HCT116 (cell line): Measurements from ENCODE around the gene PWWP2B. TPM values are rescaled to one million over a fixed set of nuclear protein-coding genes. Genes with fewer than 3 reads are reported as not detected.
"Not testable (repeated sequence)": the region's sequence is repeated elsewhere in the genome, so short reads cannot be mapped to it uniquely, and the experiment has no call there.

Source experiments
- ATAC-seq: fragments of 200-7000 bp; cut with Tn5 transposase; 2 replicates; pipeline ENCODE4 v1.9.1; 2020; ENCODE audit warnings: mild to moderate bottlenecking, moderate library complexity
- BruUV-seq: library from RNA; stranded (reverse); fragments of 400-500 nt; replicated peaks from 2 replicates; lab custom pipeline; 2021; lab: Mats Ljungman, UMichigan
- CTCF ChIA-PET: fragments of 300-600 bp; sonication (Branson Sonifier 250); formaldehyde crosslinking; loops from one replicate; lab custom pipeline; 2021; ENCODE audit warnings: antibody characterized with exemption; lab: Charles Lee
- POLR2A ChIA-PET: fragments of 300-600, 350-600 bp; sonication (Branson Sonifier 250); formaldehyde crosslinking; loops from one replicate; lab custom pipeline; 2021; ENCODE audit warnings: antibody characterized with exemption; lab: Charles Lee
- RAD21 ChIA-PET, 2 experiments: fragments of 300-600 bp; sonication (Branson Sonifier 250); formaldehyde crosslinking; loops; one replicate each; lab custom pipeline; 2023; ENCODE audit warnings: low total read pairs in 2 of 2; ENCODE audit not compliant: uncharacterized antibody in 2 of 2, unreplicated experiment in 2 of 2, low non-redundant PET in 1 of 2; lab: Charles Lee
- DNase-seq: peaks from one replicate; pipeline ENCODE4 v3.0.0-alpha.2; 2010; ENCODE audit warnings: low read depth, low spot score
- H2AFZ ChIP-seq: fragments of 200-600 bp; shearing (Covaris generic), sonication (generic); 2 replicates; pipeline ENCODE4 v1.6.1; 2017; ENCODE audit warnings: low read depth, mixed run types, mixed read lengths, antibody characterized with exemption, low read length; ENCODE audit not compliant: poor library complexity, severe bottlenecking
- H3K27ac ChIP-seq: 2 replicates; pipeline ENCODE4 v1.5.1; 2012; ENCODE audit warnings: low read depth, low read length
- H3K27me3 ChIP-seq: fragments of 200-600 bp; sonication (generic); 2 replicates; pipeline ENCODE4 v1.6.1; 2016; ENCODE audit warnings: mixed run types, low read length, mixed read lengths; ENCODE audit not compliant: insufficient read depth
- H3K36me3 ChIP-seq, 2 experiments: fragments of 200-500 bp in 1 of 2; fragments of 200-600 bp in 1 of 2; sonication (Bioruptor generic) in 1 of 2; sonication (generic) in 1 of 2; 2 replicates each; pipeline versions ENCODE4 v1.5.1 to v1.6.1; 2014 to 2016; ENCODE audit warnings: low read length in 2 of 2, inconsistent platforms in 1 of 2, mixed read lengths in 1 of 2, mixed run types in 1 of 2; ENCODE audit not compliant: insufficient read depth in 2 of 2, control insufficient read depth in 1 of 2
- H3K4me1 ChIP-seq, 2 experiments: fragments of 200-600 bp in 1 of 2; sonication (generic) in 1 of 2; 2 replicates each; pipeline versions ENCODE4 v1.5.1 to v1.6.1; 2012 to 2017; ENCODE audit warnings: low read length in 2 of 2, inconsistent platforms in 1 of 2, mild to moderate bottlenecking in 1 of 2, mixed read lengths in 1 of 2, mixed run types in 1 of 2, moderate library complexity in 1 of 2; ENCODE audit not compliant: insufficient read depth in 2 of 2, control insufficient read depth in 1 of 2
- H3K4me2 ChIP-seq: fragments of 200-600 bp; sonication (generic); 2 replicates; pipeline ENCODE4 v1.6.1; 2017; ENCODE audit warnings: mixed run types, low read length, mixed read lengths
- H3K4me3 ChIP-seq, 2 experiments: fragments of 200-600 bp in 1 of 2; sonication (generic) in 1 of 2; replicated peaks in 1 of 2; 2 replicates each; pipeline ENCODE4 v1.5.1; 2011 to 2016; ENCODE audit warnings: low read length in 2 of 2, control low read depth in 1 of 2, low read depth in 1 of 2, mild to moderate bottlenecking in 1 of 2, mixed read lengths in 1 of 2, mixed run types in 1 of 2
- H3K79me2 ChIP-seq: fragments of 200-600 bp; sonication (generic); 2 replicates; pipeline ENCODE4 v1.6.1; 2017; ENCODE audit warnings: mild to moderate bottlenecking, mixed run types, low read length, moderate library complexity, mixed read lengths; ENCODE audit not compliant: insufficient read depth
- H3K9ac ChIP-seq: fragments of 200-600 bp; sonication (generic); 2 replicates; pipeline ENCODE4 v1.6.1; 2016; ENCODE audit warnings: low read length, mixed read lengths
- H3K9me2 ChIP-seq: fragments of 200-600 bp; sonication (generic), shearing (Covaris generic); 2 replicates; pipeline ENCODE4 v1.6.1; 2017; ENCODE audit warnings: mixed run types, mild to moderate bottlenecking, moderate library complexity; ENCODE audit not compliant: insufficient read depth
- H3K9me3 ChIP-seq, 2 experiments: fragments of 200-500 bp in 1 of 2; fragments of 200-600 bp in 1 of 2; sonication (Bioruptor generic) in 1 of 2; sonication (generic) in 1 of 2; 2 replicates each; pipeline ENCODE4 v1.6.1; 2014 to 2017; ENCODE audit warnings: low read length in 2 of 2, mixed read lengths in 2 of 2, inconsistent platforms in 1 of 2, low read depth in 1 of 2, mild to moderate bottlenecking in 1 of 2, mixed run types in 1 of 2, moderate library complexity in 1 of 2; ENCODE audit not compliant: control insufficient read depth in 1 of 2, insufficient read depth in 1 of 2
- H4K20me1 ChIP-seq: fragments of 200-600 bp; sonication (generic), shearing (Covaris generic); 2 replicates; pipeline ENCODE4 v1.6.1; 2017; ENCODE audit warnings: mixed run types, mild to moderate bottlenecking, moderate library complexity; ENCODE audit not compliant: insufficient read depth
- CEBPB ChIP-seq: IDR thresholded peaks from 2 replicates; pipeline ENCODE4 v1.6.1; 2012; ENCODE audit warnings: low read depth
- EGR1 ChIP-seq: IDR thresholded peaks from 2 replicates; pipeline ENCODE4 v1.6.1; 2012; ENCODE audit warnings: low read depth
- ELF1 ChIP-seq: IDR thresholded peaks from 2 replicates; pipeline ENCODE4 v1.6.1; 2012; ENCODE audit warnings: low read depth, borderline replicate concordance
- EZH2 ChIP-seq: fragments of 200-600 bp; sonication (generic); IDR thresholded peaks from 2 replicates; pipeline ENCODE4 v1.6.1; 2017; ENCODE audit warnings: antibody characterized with exemption, mixed run types
- FOSL1 ChIP-seq: IDR thresholded peaks from 2 replicates; pipeline ENCODE4 v1.6.1; 2012; ENCODE audit warnings: low read depth
- POLR2A ChIP-seq: IDR thresholded peaks from 2 replicates; pipeline ENCODE4 v1.7.0; 2011; ENCODE audit warnings: borderline replicate concordance; ENCODE audit not compliant: insufficient read depth, insufficient read length; ENCODE audit errors: extremely low read depth
- RAD21 ChIP-seq: IDR thresholded peaks from 2 replicates; pipeline ENCODE4 v1.6.1; 2012; ENCODE audit warnings: low read depth, mild to moderate bottlenecking
- YY1 ChIP-seq: IDR thresholded peaks from 2 replicates; pipeline ENCODE4 v1.6.1; 2011; ENCODE audit warnings: low read length, low read depth, moderate library complexity, mild to moderate bottlenecking; ENCODE audit not compliant: insufficient replicate concordance; ENCODE audit errors: extremely low read depth
- intact Hi-C: fragments of 100-400 bp; cut with micrococcal nuclease; formaldehyde crosslinking; loops from 2 replicates; pipeline ENCODE4 v1.10.0; 2022
- total RNA-seq: library from RNA; stranded (reverse); gene quantifications from one replicate; pipeline ENCODE4 v1.2.1, GENCODE V29; 2021; ENCODE audit not compliant: unreplicated experiment
- TF ChIP-seq, protein P1 (sequence below), 3 experiments: fragments of 200-600 bp in 1 of 3; sonication (generic) in 1 of 3; IDR thresholded peaks in 2 of 3; conservative IDR thresholded peaks in 1 of 3; 2 replicates each; pipeline ENCODE4 v1.5.1; 2012 to 2017; ENCODE audit warnings: low read depth in 2 of 3, low read length in 2 of 3, antibody characterized with exemption in 1 of 3, borderline replicate concordance in 1 of 3, control low read depth in 1 of 3, mild to moderate bottlenecking in 1 of 3, mixed read lengths in 1 of 3, mixed run types in 1 of 3, moderate library complexity in 1 of 3; ENCODE audit not compliant: insufficient read depth in 1 of 3
- TF ChIP-seq, protein P2 (sequence below): IDR thresholded peaks from 2 replicates; pipeline ENCODE4 v1.6.1; 2012
- TF ChIP-seq, protein P3 (sequence below): IDR thresholded peaks from 2 replicates; pipeline ENCODE4 v1.6.1; 2012

Gene PWWP2B
- total RNA-seq, 1 experiment from 2014 or later: 13.9 TPM

DNA sequence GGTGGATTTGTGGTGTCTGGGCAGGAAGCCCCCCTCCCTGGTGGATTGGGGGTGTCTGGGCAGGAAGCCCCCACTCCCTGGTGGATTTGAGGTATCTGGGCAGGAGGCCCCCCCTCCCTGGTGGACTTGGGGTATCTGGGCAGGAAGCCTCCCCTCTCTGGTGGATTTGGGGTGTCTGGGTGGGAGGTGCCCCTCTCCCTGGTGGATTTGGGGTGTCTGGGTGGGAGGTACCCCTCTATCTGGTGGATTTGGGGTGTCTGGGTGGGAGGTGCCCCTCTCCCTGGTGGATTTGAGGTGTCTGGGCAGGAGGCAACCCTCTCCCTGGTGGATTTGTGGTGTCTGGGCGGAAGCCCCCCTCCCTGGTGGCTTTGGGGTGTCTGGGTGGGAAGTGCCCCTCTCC, 10.1 kb upstream of the PWWP2B start:
- RAD21 ChIA-PET, H3K79me2 ChIP-seq, BruUV-seq, H3K4me2 ChIP-seq, DNase-seq, ATAC-seq, H2AFZ ChIP-seq, H3K9me3 ChIP-seq, H4K20me1 ChIP-seq, H3K4me3 ChIP-seq, H3K9ac ChIP-seq, H3K9me2 ChIP-seq, H3K36me3 ChIP-seq, H3K27ac ChIP-seq, H3K27me3 ChIP-seq, H3K4me1 ChIP-seq, CTCF ChIA-PET, POLR2A ChIA-PET: not testable (repeated sequence)
- intact Hi-C loops: loop anchor here (1.0 kb wide), 1 partner anchor 66 kb away; no protein-coding TSS in a partner anchor

DNA sequence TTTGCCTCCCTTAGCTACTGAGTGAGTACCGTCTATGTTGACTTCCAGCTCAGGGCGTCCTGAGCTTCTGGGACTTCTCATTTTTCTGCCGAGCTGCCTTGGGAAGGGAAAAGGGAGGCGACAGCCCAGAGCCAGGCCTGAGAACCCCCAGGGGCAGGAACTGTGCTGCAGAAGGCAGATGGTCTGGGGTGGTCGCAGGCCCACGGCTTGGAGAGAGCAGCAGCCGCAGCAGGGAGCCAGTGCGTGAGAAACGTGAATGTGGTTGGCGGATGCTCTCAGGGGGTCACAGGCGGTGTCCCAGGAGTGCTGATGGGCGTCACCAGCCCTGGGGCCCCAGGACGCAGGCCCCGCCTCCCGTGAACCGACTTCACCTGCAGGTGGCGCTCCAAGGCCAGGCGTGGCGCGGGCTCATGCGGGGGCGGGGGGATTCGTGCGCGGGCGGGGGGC, 9.2 kb upstream of the PWWP2B start:
- CTCF ChIA-PET: no interaction called here
- RAD21 ChIA-PET: no interaction called here
- no peaks in the 10 kb centered on the region for H3K79me2 ChIP-seq
- BruUV-seq: no TSS peak
- H3K4me1 ChIP-seq: peaks cover 0 to 5% of the 10 kb centered on the region in 2 experiments; a peak in 1 of 4 replicates
- H3K27me3 ChIP-seq: no peaks in the 10 kb centered on the region
- POLR2A ChIA-PET: no interaction called here
- no peak for DNase-seq
- no peaks in the 10 kb centered on the region for H3K9me2 ChIP-seq
- peak overlapping the region; percentile 25; the same call in 1 of the 2 replicates for H3K9ac ChIP-seq
- peak overlapping the region; percentile 48; the same call in 1 of the 2 replicates for H3K27ac ChIP-seq
- H3K9me3 ChIP-seq: no peaks in the 10 kb centered on the region
- H2AFZ ChIP-seq: no peak overlapping the region
- H4K20me1 ChIP-seq: no peaks in the 10 kb centered on the region
- H3K4me2 ChIP-seq: peak overlapping the region; percentile 62
- TF ChIP-seq EGR1 (peak; percentile 69; the same call in 1 of the 2 replicates), RAD21 (peak; percentile 79), EZH2 (no peak), FOSL1 (no peak), POLR2A (no peak), ELF1 (no peak), YY1 (no peak), CEBPB (no peak)
- TF ChIP-seq, protein P1, sequence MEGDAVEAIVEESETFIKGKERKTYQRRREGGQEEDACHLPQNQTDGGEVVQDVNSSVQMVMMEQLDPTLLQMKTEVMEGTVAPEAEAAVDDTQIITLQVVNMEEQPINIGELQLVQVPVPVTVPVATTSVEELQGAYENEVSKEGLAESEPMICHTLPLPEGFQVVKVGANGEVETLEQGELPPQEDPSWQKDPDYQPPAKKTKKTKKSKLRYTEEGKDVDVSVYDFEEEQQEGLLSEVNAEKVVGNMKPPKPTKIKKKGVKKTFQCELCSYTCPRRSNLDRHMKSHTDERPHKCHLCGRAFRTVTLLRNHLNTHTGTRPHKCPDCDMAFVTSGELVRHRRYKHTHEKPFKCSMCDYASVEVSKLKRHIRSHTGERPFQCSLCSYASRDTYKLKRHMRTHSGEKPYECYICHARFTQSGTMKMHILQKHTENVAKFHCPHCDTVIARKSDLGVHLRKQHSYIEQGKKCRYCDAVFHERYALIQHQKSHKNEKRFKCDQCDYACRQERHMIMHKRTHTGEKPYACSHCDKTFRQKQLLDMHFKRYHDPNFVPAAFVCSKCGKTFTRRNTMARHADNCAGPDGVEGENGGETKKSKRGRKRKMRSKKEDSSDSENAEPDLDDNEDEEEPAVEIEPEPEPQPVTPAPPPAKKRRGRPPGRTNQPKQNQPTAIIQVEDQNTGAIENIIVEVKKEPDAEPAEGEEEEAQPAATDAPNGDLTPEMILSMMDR (IDR thresholded peaks at IDR 0.05 in 2 of 3, conservative IDR thresholded peaks at IDR 0.05 in 1 of 3; ENCODE audit: borderline replicate concordance in 1 of 3, insufficient read depth in 1 of 3, low read depth in 2 of 3, low read length in 2 of 3): peak in 2 of 3 experiments; percentile 42 to 58; a peak in 4 of 6 replicates
- TF ChIP-seq, protein P2, sequence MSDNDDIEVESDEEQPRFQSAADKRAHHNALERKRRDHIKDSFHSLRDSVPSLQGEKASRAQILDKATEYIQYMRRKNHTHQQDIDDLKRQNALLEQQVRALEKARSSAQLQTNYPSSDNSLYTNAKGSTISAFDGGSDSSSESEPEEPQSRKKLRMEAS: no peak
- TF ChIP-seq, protein P3, sequence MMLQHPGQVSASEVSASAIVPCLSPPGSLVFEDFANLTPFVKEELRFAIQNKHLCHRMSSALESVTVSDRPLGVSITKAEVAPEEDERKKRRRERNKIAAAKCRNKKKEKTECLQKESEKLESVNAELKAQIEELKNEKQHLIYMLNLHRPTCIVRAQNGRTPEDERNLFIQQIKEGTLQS: no peak
- intact Hi-C loops: loop anchor here (1.0 kb wide), 1 partner anchor 66 kb away; no protein-coding TSS in a partner anchor
- no peaks in the 10 kb centered on the region for H3K36me3 ChIP-seq
- H3K4me3 ChIP-seq: no peak overlapping the region
- peak; percentile 81 for ATAC-seq
